ENCODE data around the gene TMEM208. TPM values are rescaled to one million over a fixed set of nuclear protein-coding genes. Genes with fewer than 3 reads are reported as not detected.

TMEM208 gene
- total and polyA plus RNA-seq, 2 of the 8 experiments (the other 6 are each of a cell fraction or from before 2014, with no cell fraction given), result 37.7 to 100.0 TPM

- Histone ChIP-seq H3K9me3 (ENCODE audit: insufficient read depth in 2 of 2, low read depth in 1 of 2, low read length in 1 of 2) (no peaks in the 10 kb centered on the region), H3K79me2 (ENCODE audit: control insufficient read depth in 1 of 2, insufficient read depth in 2 of 2, low read length in 2 of 2) (peaks cover 0 to 13% of the 10 kb centered on the region in 2 experiments; a peak in 2 of 4 replicates), H2BK5ac (ENCODE audit: low read depth, low read length) (no peak overlapping the region), H3K18ac (ENCODE audit: extremely low read depth, low read length) (no peak overlapping the region), H3K79me1 (ENCODE audit: low read depth, low read length) (no peaks in the 10 kb centered on the region; the same call in 1 of the 2 replicates), H3K23me2 (ENCODE audit: low read depth, low read length) (peaks cover 5% of the 10 kb centered on the region), H3K27ac (ENCODE audit: low read depth, low read length) (no peak overlapping the region), H2BK20ac (ENCODE audit: low read length) (no peak overlapping the region), H3K27me3 (replicated peaks in 1 of 4; ENCODE audit: control insufficient read depth in 3 of 4, extremely low read depth in 1 of 4, insufficient read depth in 3 of 4, low read length in 3 of 4) (no peaks in the 10 kb centered on the region; a peak in 3 of 7 replicates), H4K20me1 (replicated peaks in 1 of 2; ENCODE audit: control insufficient read depth in 1 of 2, insufficient read depth in 2 of 2, low read length in 2 of 2) (peaks cover 3 to 14% of the 10 kb centered on the region in 2 experiments), H4K8ac (ENCODE audit: extremely low read depth, insufficient read depth, low read length) (peak overlapping the region; percentile 26; the same call in 1 of the 2 replicates), H3K4me2 (ENCODE audit: insufficient read depth in 1 of 2, low read depth in 2 of 2, low read length in 2 of 2) (peak overlapping the region; percentile 74 to 82), H2BK15ac (ENCODE audit: low read length) (no peak overlapping the region), H3K56ac (replicated peaks; ENCODE audit: insufficient read length, low read depth, low read length) (no peak overlapping the region), H2AK5ac (ENCODE audit: low read depth, low read length) (no peak overlapping the region), H2BK120ac (replicated peaks; ENCODE audit: low read depth, low read length) (no peak overlapping the region), H3K4me1 (replicated peaks in 1 of 4; ENCODE audit: control insufficient read depth in 3 of 4, insufficient read depth in 4 of 4, low read length in 3 of 4) (peaks cover 0 to 6% (median 3%) of the 10 kb centered on the region in 4 experiments; a peak in 3 of 7 replicates), H3K4me3 (ENCODE audit: extremely low read depth in 1 of 4, insufficient read depth in 2 of 4, low read depth in 3 of 4, low read length in 4 of 4) (peak overlapping the region; percentile 83 to 96 (median 94); a peak in 6 of 8 replicates), H3K4ac (replicated peaks; ENCODE audit: insufficient read length, low read depth, low read length) (no peak overlapping the region), H4K5ac (ENCODE audit: insufficient read length, low read depth, low read length) (no peak overlapping the region), H4K91ac (replicated peaks; ENCODE audit: insufficient read length, low read length) (no peak overlapping the region), H3K14ac (ENCODE audit: insufficient read length) (no peak overlapping the region), H3K36me3 (ENCODE audit: control insufficient read depth in 2 of 4, insufficient read depth in 4 of 4, low read length in 3 of 4) (peaks cover 17 to 36% (median 32%) of the 10 kb centered on the region in 4 experiments; a peak in 7 of 8 replicates), H2BK12ac (ENCODE audit: low read depth, low read length) (no peak overlapping the region), H3K23ac (ENCODE audit: insufficient read length) (no peak overlapping the region), H3K9ac (replicated peaks in 1 of 4; ENCODE audit: extremely low read depth in 1 of 4, low read depth in 3 of 4, low read length in 3 of 4) (peak overlapping the region in 1 of 4 experiments; percentile 81; a peak in 2 of 7 replicates), H2AFZ (ENCODE audit: low read length) (no peak overlapping the region)
- 91% methylated on average over 9 of the region's 9 CpGs; no CpG with 5 or more reads in 1 of the 2 experiments for WGBS, 2 experiments (ENCODE audit: extremely low coverage in 1 of 2, insufficient coverage in 1 of 2, insufficient read length in 1 of 2, insufficient replicate concordance in 2 of 2, low coverage in 1 of 2, low lambda C conversion rate in 2 of 2, missing lambda C conversion rate in 1 of 2)
- ChIA-PET POLR2A (ENCODE audit: partially characterized antibody) (interaction anchor here (1.1 to 2.7 kb wide), 12 partner anchors 8 to 36 kb away, joined by 3 to 22 read pairs (median 8); partner anchors contain the start of genes E2F4 and FHOD1), CTCF (ENCODE audit: partially characterized antibody) (interaction anchor here (0.6 to 3.9 kb wide), 15 partner anchors 7 to 360 kb away, joined by 3 to 25 read pairs (median 5); partner anchors contain the start of genes ELMO3, FHOD1 and NOL3)
- peak; percentile 26; the same call in 1 of the 2 replicates for TF ChIP-seq POLR2AphosphoS5 (IDR thresholded peaks at IDR 0.05; ENCODE audit: low read depth, low read length)
- peak in 1 of 2 experiments; percentile 2; a peak in 1 of 3 replicates for TF ChIP-seq POLR2A (IDR thresholded peaks at IDR 0.05; ENCODE audit: control extremely low read depth in 1 of 2, low read depth in 2 of 2, low read length in 2 of 2)
- TF ChIP-seq SP4 (IDR thresholded peaks at IDR 0.05; ENCODE audit: low read length), result no peak
- no peak for TF ChIP-seq ZNF274 (IDR thresholded peaks at IDR 0.05; ENCODE audit: borderline replicate concordance, extremely low read depth, low read length)
- FAIRE-seq (no peak), DNase-seq (ENCODE audit: low read depth in 1 of 2, low spot score in 2 of 2) (no peak)
Measured at GRCh38 chr16:67228034-67228785, 1.3 kb downstream of the TMEM208 start.
